Suppressor macrophage treated with lipopolysaccharide for 1 hour (primary cell): Measurements from ENCODE around the gene EME1.
A peak's percentile ranks its signal among the peaks of the same experiment; 100 is the strongest.

ENCODE experiments used
- DNase-seq, 3 donors: peaks; one replicate each; pipeline ENCODE4 v3.0.0-alpha.2; 2020 to 2022

Gene EME1

GRCh38 chr17:50348522-50349242 is 24.3 kb upstream of the EME1 start:
- no peak for DNase-seq

GRCh38 chr17:50349243-50349600 is 23.8 kb upstream of the EME1 start:
- DNase-seq, result no peak

- no peak for DNase-seq
Measured at GRCh38 chr17:50350733-50351132, 22.3 kb upstream of the EME1 start.

GRCh38 chr17:50352072-50352692 is 20.8 kb upstream of the EME1 start:
- DNase-seq, result no peak

GRCh38 chr17:50352693-50353599 is 20.1 kb upstream of the EME1 start:
- no peak for DNase-seq

GRCh38 chr17:50353600-50354195 is 19.3 kb upstream of the EME1 start:
- DNase-seq, result no peak

- DNase-seq, result no peak
Measured at GRCh38 chr17:50354198-50354597, 18.8 kb upstream of the EME1 start.

GRCh38 chr17:50354776-50355175 is 18.3 kb upstream of the EME1 start:
- DNase-seq, result no peak

- DNase-seq, result no peak
Measured at GRCh38 chr17:50355336-50355700, 17.7 kb upstream of the EME1 start.

- DNase-seq, result no peak
Measured at GRCh38 chr17:50355701-50356341, 17.2 kb upstream of the EME1 start.

- DNase-seq, result no peak
Measured at GRCh38 chr17:50356418-50356817, 16.6 kb upstream of the EME1 start.

- no peak for DNase-seq
Measured at GRCh38 chr17:50356892-50357510, 16.0 kb upstream of the EME1 start.

GRCh38 chr17:50358177-50358576 is 14.9 kb upstream of the EME1 start:
- DNase-seq, result no peak

- DNase-seq, result no peak
Measured at GRCh38 chr17:50359005-50359699, 13.9 kb upstream of the EME1 start.

GRCh38 chr17:50359998-50360461 is 13.0 kb upstream of the EME1 start:
- DNase-seq, result no peak

- no peak for DNase-seq
Measured at GRCh38 chr17:50360486-50361115, 12.4 kb upstream of the EME1 start.

GRCh38 chr17:50361561-50362480 is 11.2 kb upstream of the EME1 start:
- DNase-seq, result peak; percentile 65 to 79 (median 76)

GRCh38 chr17:50362661-50363060 is 10.4 kb upstream of the EME1 start:
- DNase-seq, result no peak

GRCh38 chr17:50363217-50364060 is 9.6 kb upstream of the EME1 start:
- DNase-seq, result no peak
